HG03342 (cell line): ENCODE results near the gene RFPL4AL1.
"Not testable (repeated sequence)": the region's sequence is repeated elsewhere in the genome, so short reads cannot be mapped to it uniquely, and the experiment has no call there.

ENCODE experiments used
- ATAC-seq: cut with Tn5 transposase; IDR thresholded peaks from one replicate; pipeline ENCODE4 v1.9.1; 2021; ENCODE audit warnings: mild to moderate bottlenecking, moderate library complexity; ENCODE audit not compliant: unreplicated experiment

RFPL4AL1 gene

DNA sequence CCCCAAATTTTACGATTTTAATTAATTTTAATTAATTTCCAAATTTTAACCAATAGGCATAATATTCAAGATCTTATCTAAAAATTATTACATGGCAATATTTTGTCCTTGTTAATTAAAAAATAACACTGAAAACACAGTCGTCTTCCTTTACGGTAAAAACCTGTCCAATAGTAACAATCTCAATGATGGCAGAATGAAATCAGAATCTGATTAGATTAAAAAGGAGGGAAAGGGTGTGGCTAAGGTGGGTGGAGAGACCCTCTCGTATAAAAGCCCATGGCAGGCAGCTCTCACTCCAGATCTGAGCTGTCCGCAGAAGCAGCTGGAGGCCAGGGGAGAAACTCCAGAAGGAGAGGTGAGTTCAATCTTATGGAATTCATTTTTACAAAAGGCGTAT lies at the start of gene RFPL4AL1:
TSS of gene RFPL4AL1 (plus strand) at position 301 of the 400 bp plus-strand sequence. CDS start 2,687 bp downstream, outside the sequence.
- not testable (repeated sequence) for ATAC-seq

DNA sequence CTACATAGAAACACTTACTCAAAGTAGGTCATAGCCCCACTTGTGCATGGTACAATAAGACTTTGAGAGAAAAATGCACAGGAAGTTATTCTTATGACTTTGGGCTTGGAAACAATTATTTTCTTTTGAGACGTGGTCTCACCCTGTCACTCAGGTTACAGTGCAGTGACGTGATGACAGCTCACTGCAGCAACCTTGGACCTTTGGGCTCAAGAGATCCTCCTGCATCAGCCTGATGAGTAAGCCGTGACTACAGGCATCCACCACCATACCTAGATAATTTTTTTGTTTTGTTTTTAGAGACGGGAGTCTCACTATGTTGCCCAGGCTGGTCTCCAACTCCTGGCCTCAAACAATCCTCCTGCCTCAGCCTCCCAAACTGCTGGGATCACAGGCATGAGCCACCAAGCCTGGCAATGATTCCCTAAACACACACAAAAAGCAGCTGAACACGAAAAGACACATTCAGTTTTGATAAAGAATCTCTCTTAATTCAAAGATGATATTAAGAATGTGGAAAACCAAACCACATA lies 48.6 kb upstream of the RFPL4AL1 start:
- no peak for ATAC-seq

DNA sequence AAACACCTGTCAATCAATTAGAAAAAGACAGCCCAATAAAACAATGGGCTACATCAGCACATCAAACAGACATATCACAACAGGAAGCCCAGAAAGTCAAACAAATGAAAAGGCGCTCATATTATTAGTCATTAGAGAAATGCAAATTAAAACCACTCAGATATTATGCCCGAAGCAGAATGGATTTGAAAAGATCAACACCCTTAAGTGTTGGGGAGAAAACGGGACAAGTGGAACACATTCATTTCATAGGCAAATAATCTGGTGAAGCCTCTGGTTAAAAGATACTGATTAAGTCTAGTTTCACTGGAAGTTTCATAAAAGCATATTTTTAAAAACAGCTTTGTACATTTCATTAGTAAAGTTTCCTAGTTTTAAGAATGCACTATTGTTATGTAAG lies 48.1 kb upstream of the RFPL4AL1 start:
- no peak for ATAC-seq

DNA sequence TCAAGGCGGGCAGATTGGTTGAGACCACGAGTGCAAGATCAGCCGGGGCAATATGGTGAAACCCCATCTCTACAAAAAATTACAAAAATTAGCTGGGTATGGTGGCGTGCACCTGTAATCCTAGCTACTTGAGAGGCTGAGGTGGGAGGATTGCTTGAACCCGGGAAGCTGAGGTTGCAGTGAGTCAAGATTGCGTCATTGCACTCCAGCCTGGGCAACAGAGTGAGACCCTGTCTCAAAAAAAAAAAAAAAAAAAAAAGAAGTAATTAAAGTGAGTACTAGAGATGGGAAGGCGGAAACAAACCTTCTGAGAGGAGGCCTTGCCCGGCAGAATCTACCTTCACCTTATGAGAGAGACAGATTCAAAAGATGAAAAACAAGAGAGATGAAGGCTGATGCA lies 45.4 kb upstream of the RFPL4AL1 start:
- no peak for ATAC-seq

DNA sequence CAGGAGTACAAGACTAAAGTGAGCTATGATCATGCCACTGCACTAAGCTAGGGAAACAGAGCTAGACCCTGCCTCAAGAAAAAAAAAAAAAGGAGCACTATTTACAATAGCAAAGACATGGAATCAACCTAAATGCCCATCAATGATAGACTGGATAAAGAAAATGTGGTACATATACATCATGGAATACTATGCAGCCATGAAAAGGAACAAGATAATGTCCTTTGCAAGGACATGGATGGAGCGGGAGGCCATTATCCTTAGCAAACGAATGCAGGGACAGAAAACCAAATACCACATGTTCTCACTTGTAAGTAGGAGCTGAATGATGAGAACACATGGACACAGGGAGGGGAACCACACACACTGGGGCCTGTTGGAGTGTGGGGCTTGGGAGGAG lies 38.5 kb upstream of the RFPL4AL1 start:
- not testable (repeated sequence) for ATAC-seq

DNA sequence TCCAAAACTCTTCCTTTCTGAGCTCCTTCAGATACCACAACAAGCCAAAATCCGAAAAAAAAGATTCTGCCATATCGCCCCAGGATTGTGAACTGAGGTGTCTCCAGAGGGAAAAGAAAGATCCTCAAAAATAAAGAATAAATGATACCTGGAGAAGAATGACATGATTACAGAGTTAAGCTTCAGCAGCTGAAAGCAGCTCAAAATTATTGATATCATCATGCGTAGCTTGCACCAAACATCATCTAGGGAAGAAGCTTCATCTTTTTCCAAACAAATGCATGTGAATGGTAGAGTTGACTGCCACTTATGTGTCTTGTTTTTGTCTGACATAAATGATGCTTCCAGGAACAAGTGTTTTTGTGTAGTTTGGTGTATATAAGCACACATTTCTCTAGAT lies 30.6 kb upstream of the RFPL4AL1 start, which contains the start of gene NLRP9:
TSS of gene NLRP9 (minus strand) at position 101 of the 400 bp plus-strand sequence. CDS start at position 73, 28 bp downstream.
- ATAC-seq = no peak

DNA sequence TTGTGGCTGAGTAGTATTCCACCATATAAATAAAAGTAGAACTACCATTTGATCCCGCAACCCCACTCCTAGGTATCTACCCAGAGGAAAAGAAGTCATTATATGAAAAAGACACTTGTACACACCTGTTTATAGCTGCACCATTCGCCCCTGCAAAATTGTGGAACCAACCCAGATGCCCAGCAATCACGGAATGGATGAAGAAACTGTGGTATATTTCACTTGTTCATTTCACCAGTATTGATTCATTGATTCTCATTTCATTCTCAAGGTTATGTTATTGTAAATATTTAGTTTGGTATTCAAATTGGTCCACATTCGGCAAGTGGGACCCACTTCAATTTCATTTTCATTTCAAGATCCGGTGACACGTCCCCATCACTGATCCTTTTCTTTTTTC lies 18.2 kb upstream of the RFPL4AL1 start:
- no peak for ATAC-seq

DNA sequence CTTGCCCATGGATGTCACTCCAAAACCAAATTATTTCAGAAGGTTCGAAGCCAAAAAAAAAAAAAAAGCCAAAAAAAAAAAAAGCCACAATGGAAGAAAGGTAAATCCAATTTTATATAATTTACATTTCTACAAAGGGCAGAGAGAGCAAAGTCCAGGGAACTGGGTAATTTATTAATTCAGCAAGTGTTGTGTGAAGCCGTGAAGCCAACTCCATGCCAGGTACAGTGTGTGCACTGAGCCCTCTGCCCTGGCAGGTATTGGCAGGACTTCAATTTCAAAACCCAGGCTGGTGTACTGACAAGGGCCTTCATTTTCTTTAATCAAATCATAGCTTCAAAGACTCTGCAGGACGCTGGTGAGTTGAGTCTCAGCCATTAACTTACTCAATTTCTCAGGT lies 15.5 kb upstream of the RFPL4AL1 start:
- ATAC-seq = no peak

DNA sequence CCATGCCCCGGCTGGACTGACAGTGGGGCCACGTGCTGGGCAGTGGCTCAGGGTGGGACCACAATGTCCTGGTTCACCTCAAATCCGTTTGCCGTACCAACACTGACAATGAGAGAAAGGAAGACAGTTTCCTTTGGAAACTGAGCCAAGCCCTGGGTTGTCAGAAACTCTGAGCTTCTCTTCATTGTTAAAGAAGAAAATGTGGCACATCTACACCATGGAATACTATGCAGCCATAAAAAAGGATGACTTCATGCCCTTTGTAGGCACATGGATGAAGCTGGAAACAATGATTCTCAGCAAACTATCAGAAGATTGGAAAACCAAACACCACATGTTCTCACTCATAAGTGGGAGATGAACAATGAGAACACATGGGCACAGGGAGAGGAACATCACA lies 12.1 kb upstream of the RFPL4AL1 start:
- not testable (repeated sequence) for ATAC-seq

DNA sequence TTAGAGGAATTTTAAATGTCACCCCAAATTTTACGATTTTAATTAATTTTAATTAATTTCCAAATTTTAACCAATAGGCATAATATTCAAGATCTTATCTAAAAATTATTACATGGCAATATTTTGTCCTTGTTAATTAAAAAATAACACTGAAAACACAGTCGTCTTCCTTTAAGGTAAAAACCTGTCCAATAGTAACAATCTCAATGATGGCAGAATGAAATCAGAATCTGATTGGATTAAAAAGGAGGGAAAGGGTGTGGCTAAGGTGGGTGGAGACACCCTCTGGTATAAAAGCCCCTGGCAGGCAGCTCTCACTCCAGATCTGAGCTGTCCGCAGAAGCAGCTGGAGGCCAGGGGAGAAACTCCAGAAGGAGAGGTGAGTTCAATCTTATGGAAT lies 10.1 kb upstream of the RFPL4AL1 start, which contains the start of gene RFPL4A:
TSS of gene RFPL4A (plus strand) at position 301 of the 400 bp plus-strand sequence. CDS start 2,704 bp downstream, outside the sequence.
- ATAC-seq = not testable (repeated sequence)

DNA sequence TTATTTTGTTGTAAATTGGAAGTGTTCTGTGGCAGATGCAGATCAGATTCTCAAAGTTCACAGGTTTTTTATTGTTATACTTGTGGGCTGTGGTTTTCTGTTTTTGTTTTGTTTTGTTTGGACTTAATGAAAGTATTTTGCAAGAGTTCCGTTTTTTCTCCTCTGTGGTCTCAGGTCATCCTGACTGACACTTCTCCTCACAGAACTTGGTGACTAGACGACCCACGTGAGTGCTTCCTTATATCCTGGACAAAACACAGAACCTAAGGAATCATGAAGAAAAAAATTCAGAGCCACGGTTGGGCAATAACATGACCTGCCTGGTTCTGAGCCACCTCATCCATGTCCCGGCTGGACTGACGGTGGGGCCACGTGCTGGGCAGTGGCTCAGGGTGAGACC lies 2.5 kb upstream of the RFPL4AL1 start:
- no peak for ATAC-seq

DNA sequence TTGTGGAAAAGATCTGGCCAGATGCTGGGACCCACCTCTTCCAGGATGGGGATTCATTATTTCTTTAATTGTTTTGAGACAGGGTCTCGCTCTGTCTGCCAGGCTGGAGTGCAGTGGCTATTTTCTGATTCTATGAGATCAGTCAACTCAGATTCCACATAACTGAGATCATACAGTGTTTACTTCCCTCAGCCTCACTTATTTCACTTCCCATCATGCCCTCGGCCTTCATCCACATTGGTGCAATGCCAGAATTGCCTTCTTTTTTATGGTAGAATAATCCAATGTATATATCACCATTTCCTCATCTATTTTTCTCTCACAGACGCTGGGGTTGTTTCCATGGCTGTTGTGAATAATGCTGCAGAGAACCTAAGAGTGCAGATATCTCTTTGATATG lies 714 bp downstream of the RFPL4AL1 start:
- ATAC-seq = not testable (repeated sequence)

DNA sequence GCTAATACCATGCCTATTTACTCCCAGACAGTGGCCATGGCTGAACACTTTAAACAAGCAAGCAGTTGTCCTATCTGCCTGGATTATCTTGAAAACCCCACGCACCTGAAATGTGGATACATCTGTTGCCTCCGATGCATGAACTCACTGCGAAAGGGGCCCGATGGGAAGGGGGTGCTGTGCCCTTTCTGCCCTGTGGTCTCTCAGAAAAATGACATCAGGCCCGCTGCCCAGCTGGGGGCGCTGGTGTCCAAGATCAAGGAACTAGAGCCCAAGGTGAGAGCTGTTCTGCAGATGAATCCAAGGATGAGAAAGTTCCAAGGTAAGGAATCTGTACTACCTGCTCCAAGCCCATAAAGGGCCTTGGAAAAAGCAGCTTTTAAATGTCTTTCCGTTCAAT lies 8.6 kb downstream of the RFPL4AL1 start:
- ATAC-seq = no peak

DNA sequence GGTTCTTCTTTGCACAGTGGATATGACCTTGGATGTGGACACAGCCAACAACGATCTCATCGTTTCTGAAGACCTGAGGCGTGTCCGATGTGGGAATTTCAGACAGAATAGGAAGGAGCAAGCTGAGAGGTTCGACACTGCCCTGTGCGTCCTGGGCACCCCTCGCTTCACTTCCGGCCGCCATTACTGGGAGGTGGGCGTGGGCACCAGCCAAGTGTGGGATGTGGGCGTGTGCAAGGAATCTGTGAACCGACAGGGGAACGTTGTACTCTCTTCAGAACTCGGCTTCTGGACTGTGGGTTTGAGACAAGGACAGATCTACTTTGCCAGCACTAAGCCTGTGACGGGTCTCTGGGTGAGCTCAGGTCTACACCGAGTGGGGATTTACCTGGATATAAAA lies 9.4 kb downstream of the RFPL4AL1 start:
- no peak for ATAC-seq

DNA sequence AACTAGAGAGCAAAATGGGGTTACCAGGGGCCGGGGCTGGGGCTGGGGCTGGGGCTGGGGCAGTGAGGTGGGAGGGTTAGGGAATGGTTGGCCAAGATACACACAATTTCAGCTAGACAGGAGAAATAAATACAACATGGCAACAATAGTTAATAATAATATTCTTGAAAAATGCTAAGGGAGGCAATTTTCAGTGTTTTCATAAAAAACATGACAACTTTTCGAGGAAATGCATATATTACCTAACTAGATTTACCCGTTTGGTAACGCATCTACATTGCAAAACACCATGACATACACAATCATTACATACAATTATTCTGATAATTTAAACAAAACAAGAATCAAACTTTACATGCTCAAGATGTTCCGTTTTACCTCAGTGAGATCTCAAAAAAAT lies 12.2 kb downstream of the RFPL4AL1 start:
- no peak for ATAC-seq

DNA sequence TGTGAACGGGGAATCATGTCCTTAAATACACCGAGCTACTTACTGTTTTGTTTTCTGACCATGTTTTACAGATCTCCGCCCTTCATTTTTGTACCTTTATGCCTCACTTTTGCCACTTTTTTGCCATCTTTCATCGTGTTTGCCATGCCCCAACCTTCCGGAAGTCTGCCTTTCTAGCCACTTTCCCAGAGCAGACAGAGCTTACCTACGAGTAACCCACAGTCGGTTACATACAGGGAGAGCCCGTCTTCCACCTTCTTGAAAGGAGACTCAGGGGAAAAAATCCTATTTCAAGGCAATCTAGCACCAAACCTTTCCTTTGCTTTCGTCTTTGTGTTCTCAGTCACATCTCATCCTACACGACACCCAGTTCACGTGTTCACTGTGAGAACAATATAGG lies 26.1 kb downstream of the RFPL4AL1 start:
- ATAC-seq = no peak

DNA sequence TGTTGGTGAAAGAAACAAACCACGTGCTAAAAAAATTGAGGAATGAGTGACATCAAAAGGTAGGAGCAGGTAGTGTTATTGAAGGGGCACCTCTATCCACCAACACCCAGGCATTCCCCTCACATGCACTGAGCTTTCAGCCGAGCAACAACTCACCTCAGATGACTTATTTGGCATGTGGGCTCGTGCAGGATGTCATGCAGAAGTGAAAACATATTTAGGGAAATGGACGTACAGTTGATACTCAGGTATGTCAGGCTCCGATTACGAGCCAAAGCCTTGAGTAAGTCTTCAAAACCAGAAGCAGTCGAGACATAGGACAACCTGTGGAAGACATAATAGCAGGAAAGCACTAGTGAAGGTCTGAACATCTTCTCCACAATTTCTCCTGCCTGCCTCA lies 32.5 kb downstream of the RFPL4AL1 start:
- ATAC-seq = no peak

DNA sequence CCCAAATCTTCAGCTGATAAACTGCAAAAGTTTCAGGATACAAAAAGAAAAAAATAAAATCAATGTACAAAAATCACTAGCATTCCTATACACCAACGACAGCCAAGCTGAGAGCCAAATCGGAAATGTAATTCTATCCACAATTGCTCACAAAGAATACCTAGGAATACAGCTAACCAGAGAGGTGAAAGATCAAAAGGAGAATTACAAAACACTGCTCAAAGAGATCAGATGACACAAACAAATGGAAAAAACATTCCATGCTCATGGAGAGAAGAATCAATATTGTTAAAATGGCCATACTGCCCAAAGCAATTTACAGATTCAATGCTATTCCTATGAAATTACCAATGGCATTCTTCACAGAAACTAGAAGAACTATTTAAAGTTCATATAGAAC lies 33.4 kb downstream of the RFPL4AL1 start:
- ATAC-seq = no peak

DNA sequence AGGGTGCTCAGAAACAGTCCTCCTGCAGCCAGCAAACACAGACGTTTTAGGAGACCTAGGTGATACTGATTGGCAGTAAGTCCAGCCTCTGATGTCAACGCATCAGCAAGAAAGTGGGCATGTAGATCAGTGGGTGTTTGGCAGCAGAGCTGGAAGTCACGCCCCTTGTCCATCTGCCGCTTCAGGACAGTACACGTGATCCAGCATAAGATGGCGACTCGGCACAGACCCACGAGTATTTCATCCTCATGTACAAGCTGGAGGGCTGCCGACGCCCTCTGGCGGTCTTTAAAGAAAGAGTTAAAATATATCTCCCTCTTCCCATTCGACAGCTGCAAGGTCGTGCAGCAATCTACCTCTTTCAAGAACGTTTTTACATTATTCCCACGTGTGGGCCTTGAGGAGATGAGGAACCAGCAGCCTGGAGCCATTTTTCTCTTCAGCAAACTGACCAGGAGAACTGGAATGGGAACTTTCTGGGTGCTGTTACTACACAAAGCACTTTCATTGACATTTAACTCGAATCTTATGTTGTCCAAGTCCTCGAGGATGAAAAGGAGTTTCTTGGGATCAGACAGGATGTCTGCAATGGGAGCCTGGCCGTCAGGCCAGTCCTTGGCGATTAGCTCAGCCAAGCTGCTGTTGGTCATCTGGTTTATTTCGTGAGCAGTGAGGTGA lies 40.6 kb downstream of the RFPL4AL1 start:
- no peak for ATAC-seq

DNA sequence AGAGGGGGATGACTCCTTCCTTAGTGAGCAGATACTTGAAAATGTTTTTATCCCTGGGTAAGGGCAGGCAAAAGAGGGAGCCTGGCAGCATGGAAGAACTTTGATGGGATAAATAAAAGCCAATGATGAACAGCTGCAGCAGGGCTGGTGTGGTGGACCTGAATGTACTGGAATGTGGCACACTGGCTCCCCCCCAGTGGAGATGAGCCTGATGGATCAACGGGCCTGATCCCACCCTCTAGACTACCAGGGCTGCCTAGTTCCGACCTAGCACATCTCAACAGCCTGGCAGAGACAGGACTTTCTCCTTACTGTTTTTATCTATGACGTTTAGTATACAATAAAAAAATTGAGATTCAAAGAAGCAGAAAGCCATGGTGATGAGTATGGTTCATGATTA lies 42.4 kb downstream of the RFPL4AL1 start:
- ATAC-seq = no peak

DNA sequence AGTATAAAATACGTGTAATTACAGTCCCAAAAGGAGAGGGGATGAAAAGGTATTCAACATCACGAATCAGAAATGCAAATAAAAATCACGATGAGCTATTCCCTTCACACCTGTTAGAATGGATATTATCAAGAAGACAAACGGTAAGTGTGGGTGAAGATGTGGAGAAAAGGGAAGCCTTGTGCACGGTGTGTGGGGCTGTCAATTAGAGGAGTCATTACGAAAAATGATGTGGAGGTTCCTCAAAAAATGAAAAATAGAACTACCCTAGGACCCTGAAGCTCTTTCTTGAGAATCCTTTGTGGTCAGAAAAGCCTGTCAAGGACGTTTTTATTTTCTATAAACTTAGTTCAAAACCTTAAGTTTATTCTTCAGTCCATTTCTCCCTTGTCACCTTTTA lies 43.5 kb downstream of the RFPL4AL1 start:
- no peak for ATAC-seq

DNA sequence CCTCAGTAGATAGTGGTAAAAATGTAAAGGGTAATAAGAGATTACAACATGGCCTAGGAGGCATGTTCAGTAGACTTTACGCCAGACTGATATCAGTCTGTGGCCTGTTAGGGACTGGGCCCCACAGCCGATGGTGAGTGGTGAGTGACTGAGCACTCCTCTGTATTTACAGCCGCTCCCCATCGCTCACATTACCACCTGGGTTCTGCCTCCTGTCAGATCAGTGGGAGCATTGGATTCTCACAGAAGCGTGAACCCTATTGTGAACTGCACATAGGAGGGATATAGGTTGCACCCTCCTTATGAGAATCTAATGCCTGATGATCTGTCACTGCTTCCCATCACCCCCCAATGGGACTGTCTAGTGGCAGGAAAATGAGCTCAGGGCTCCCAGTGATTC lies 45.0 kb downstream of the RFPL4AL1 start:
- no peak for ATAC-seq

DNA sequence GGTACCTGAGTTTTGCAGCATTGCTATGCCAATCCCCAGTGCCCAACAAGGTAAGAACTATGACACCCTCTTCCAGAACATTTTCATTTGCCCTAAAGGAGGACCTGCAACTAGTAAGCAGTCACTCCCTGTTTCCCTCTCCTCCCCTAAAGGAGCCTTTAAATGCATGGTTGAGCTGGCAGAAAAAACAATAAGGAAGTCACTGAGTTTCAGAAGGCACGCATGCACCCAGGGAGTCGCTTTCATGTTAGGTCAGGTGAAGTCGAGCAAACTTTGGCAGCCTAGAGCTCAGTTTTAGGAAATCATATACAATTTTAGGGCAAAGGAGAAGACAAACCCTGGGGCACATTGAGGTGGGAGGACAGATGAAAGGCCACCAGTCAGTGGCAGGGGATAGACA lies 51.1 kb downstream of the RFPL4AL1 start:
- no peak for ATAC-seq
